ENCODE measurements around the gene HS6ST3.

The HS6ST3 gene

DNA sequence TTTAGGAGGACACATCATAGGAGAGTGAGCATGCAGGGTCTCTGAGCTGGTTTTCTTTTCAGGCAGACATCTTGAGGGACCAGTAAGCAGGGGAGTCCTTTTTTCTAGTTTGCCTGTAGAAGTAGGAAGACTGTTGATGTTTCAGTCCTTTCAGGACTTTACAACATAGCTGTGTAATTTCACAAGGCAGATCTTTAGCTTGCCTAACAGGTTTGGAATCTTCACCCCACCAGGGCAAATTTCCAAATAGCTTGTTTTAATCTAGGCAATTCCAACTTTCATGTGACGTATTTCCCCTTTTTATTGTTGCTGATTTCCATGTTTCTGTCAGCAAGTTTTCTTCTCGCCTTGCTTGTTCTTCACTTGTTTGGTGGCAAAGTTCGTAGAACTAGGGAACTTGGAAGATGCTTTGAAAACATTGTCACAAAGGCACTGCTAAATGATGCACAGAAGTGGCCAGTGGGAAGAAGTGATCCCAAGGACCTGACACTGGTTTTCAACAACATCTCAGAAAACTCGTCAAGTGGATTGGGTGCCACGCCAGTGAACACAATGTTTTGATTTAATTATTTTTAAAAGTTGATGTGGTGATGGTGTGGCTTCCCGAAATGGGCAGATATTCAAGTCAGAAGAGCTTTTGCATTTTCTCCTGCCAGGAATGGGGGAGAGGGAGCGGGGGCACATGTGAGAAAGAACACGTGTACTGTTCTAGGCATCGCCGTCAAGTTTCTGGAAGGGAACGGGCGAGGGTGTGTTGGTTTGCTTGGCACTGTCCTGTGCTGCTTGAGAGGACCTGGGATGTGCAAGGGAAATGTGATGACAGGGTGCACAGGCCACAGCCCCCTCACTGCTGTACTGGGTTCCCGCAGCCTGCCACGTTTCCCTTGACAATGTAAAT lies 485.8 kb downstream of the HS6ST3 start:
- Histone ChIP-seq H3K36me3 (replicated peaks; ENCODE audit: low read depth, low read length) (no peaks in the 10 kb centered on the region), H3K9me3 (ENCODE audit: insufficient read depth, low read length) (no peaks in the 10 kb centered on the region), H3K4me1 (ENCODE audit: low read length) (no peaks in the 10 kb centered on the region), H3K27ac (ENCODE audit: low read length) (no peak overlapping the region), H3K4me2 (ENCODE audit: low read length) (no peak overlapping the region), H2AFZ (ENCODE audit: low read depth, low read length) (no peak overlapping the region), H3K4me3 (ENCODE audit: low read length) (no peak overlapping the region), H3K79me2 (ENCODE audit: low read length) (no peaks in the 10 kb centered on the region), H3K9ac (ENCODE audit: low read length) (no peak overlapping the region), H4K20me1 (ENCODE audit: insufficient read depth, low read length) (no peaks in the 10 kb centered on the region), H3K27me3 (ENCODE audit: low read depth, low read length) (no peaks in the 10 kb centered on the region)
- TF ChIP-seq CTCF (IDR thresholded peaks at IDR 0.05; ENCODE audit: low read depth, low read length) = no peak
- TF ChIP-seq EZH2phosphoT487 (IDR thresholded peaks at IDR 0.05; ENCODE audit: low read depth) = no peak

DNA sequence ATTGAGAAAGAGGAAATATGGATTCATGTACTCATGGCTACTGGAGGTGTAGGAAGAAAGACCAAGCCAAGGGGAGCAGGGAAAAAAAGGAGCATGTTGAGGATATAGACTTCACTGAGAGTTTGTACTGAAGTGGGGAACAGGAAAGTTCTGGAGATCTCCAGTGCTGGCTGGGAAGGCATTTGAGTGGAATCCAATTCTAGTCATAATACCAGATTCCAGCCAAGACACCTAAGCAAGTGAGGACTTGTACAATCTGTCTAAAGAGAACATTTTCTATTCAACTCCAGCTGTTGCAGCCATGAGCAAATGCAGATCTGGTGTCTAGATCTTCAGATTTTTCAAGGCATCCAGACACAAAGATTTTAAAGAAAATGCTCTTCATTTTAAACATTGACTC lies 491.8 kb downstream of the HS6ST3 start:
- Histone ChIP-seq H3K79me2 (ENCODE audit: low read length) (no peaks in the 10 kb centered on the region), H3K27me3 (ENCODE audit: low read depth, low read length) (no peaks in the 10 kb centered on the region), H3K27ac (ENCODE audit: low read length) (no peak overlapping the region), H3K9me3 (ENCODE audit: insufficient read depth, low read length) (no peaks in the 10 kb centered on the region), H2AFZ (ENCODE audit: low read depth, low read length) (no peak overlapping the region), H3K36me3 (replicated peaks; ENCODE audit: low read depth, low read length) (no peaks in the 10 kb centered on the region), H3K4me2 (ENCODE audit: low read length) (no peak overlapping the region), H3K4me3 (ENCODE audit: low read length) (no peak overlapping the region), H3K4me1 (ENCODE audit: low read length) (no peaks in the 10 kb centered on the region), H4K20me1 (ENCODE audit: insufficient read depth, low read length) (no peaks in the 10 kb centered on the region), H3K9ac (ENCODE audit: low read length) (no peak overlapping the region)
- TF ChIP-seq CTCF (IDR thresholded peaks at IDR 0.05; ENCODE audit: low read depth, low read length) = no peak
- no peak for TF ChIP-seq EZH2phosphoT487 (IDR thresholded peaks at IDR 0.05; ENCODE audit: low read depth)

- TF ChIP-seq CTCF (IDR thresholded peaks at IDR 0.05; ENCODE audit: low read depth, low read length) (no peak), EZH2phosphoT487 (IDR thresholded peaks at IDR 0.05; ENCODE audit: low read depth) (no peak)
- Histone ChIP-seq H4K20me1 (ENCODE audit: insufficient read depth, low read length) (no peaks in the 10 kb centered on the region), H3K27me3 (ENCODE audit: low read depth, low read length) (no peaks in the 10 kb centered on the region), H3K4me3 (ENCODE audit: low read length) (no peak overlapping the region), H3K9me3 (ENCODE audit: insufficient read depth, low read length) (no peaks in the 10 kb centered on the region), H3K27ac (ENCODE audit: low read length) (no peak overlapping the region), H3K36me3 (replicated peaks; ENCODE audit: low read depth, low read length) (no peaks in the 10 kb centered on the region), H3K79me2 (ENCODE audit: low read length) (no peaks in the 10 kb centered on the region), H3K9ac (ENCODE audit: low read length) (no peak overlapping the region), H2AFZ (ENCODE audit: low read depth, low read length) (no peak overlapping the region), H3K4me2 (ENCODE audit: low read length) (no peak overlapping the region), H3K4me1 (ENCODE audit: low read length) (no peaks in the 10 kb centered on the region)
These were observed 525.3 kb downstream of the HS6ST3 start for GRCh38 chr13:96615252-96615651.

DNA sequence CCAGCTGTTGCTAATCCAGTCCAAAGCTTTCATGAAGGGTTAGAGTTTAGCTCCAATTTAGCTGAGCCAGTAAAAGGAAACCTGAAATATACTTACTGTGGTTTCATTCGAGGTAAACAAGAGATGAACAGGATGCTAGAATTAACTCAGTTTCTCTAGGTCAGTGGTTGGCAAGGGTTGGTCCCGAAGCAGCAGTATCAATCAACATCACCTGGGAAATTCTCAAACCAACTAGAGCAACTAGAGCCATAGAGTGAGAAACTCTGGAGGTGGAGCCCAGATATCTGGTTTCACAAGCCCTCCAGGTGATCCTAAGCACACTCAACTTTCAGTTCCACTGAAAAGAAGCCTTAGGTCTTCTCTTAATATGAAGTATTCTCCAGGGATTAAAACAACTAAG lies 527.6 kb downstream of the HS6ST3 start:
- H4K20me1 ChIP-seq (ENCODE audit: insufficient read depth, low read length) = no peaks in the 10 kb centered on the region
- H3K9me3 ChIP-seq (ENCODE audit: insufficient read depth, low read length) = peaks cover 4% of the 10 kb centered on the region; the same call in 1 of the 2 replicates
- H3K36me3 ChIP-seq (replicated peaks; ENCODE audit: low read depth, low read length) = no peaks in the 10 kb centered on the region
- H3K4me3 ChIP-seq (ENCODE audit: low read length) = no peak overlapping the region
- TF ChIP-seq EZH2phosphoT487 (IDR thresholded peaks at IDR 0.05; ENCODE audit: low read depth) = no peak
- TF ChIP-seq CTCF (IDR thresholded peaks at IDR 0.05; ENCODE audit: low read depth, low read length) = no peak
- H3K9ac ChIP-seq (ENCODE audit: low read length) = no peak overlapping the region
- no peaks in the 10 kb centered on the region for H3K27me3 ChIP-seq (ENCODE audit: low read depth, low read length)
- H3K27ac ChIP-seq (ENCODE audit: low read length) = no peak overlapping the region
- no peak overlapping the region for H2AFZ ChIP-seq (ENCODE audit: low read depth, low read length)
- H3K4me2 ChIP-seq (ENCODE audit: low read length) = no peak overlapping the region
- peaks cover 10% of the 10 kb centered on the region; the same call in 1 of the 2 replicates for H3K4me1 ChIP-seq (ENCODE audit: low read length)
- no peaks in the 10 kb centered on the region for H3K79me2 ChIP-seq (ENCODE audit: low read length)

Data from OCI-LY3 (cell line).